ENCODE results near the gene POLR3H. TPM values are rescaled to one million over a fixed set of nuclear protein-coding genes. Genes with fewer than 3 reads are reported as not detected.

Gene POLR3H
- total and polyA plus RNA-seq, 2 donors (not counting 3 experiments of a cell fraction or from before 2014, with no cell fraction given) = 31.2 to 39.4 TPM

GRCh38 chr22:41522813-41523212 is 21.5 kb downstream of the POLR3H start:
- H3K4me3 ChIP-seq (replicated peaks in 1 of 3; ENCODE audit: insufficient read depth in 1 of 3, low read depth in 1 of 3, low read length in 3 of 3) = no peak overlapping the region
- intact Hi-C loops (cut with micrococcal nuclease) = no loop called here
- POLR2A ChIA-PET = no interaction called here
- no peaks in the 10 kb centered on the region for H3K9me3 ChIP-seq (replicated peaks; ENCODE audit: control insufficient read depth, insufficient read depth, low read length)
- H2AFZ ChIP-seq (ENCODE audit: low read depth, low read length) = no peak overlapping the region
- H3K9me1 ChIP-seq (replicated peaks; ENCODE audit: control insufficient read depth, extremely low read depth, insufficient read depth, low read length) = no peaks in the 10 kb centered on the region
- no peak overlapping the region for H3K9ac ChIP-seq (replicated peaks; ENCODE audit: extremely low read depth, insufficient read depth, low read length)
- dilution Hi-C loops (cut with MboI; ENCODE audit: extremely low pct_ligation_motif_present, low sequenced_read_pairs) = no loop called here
- BruUV-seq (replicated peaks) = no TSS peak
- H4K20me1 ChIP-seq (replicated peaks; ENCODE audit: control insufficient read depth, extremely low read depth, insufficient read depth, low read length) = no peaks in the 10 kb centered on the region
- peaks cover 2% of the 10 kb centered on the region for H3K4me1 ChIP-seq (ENCODE audit: control insufficient read depth, extremely low read depth, insufficient read depth, low read length)
- no peaks in the 10 kb centered on the region for H3K27me3 ChIP-seq (ENCODE audit: control insufficient read depth in 2 of 2, insufficient read depth in 2 of 2, low read length in 2 of 2)
- CTCF ChIA-PET = interaction anchor here (1.8 kb wide), 1 partner anchor 119 kb away, joined by 9 read pairs; no protein-coding TSS in a partner anchor
- no peak overlapping the region for H3K4me2 ChIP-seq (ENCODE audit: insufficient read depth, low read length)
- FAIRE-seq (no peak), DNase-seq (ENCODE audit: low read depth, low spot score) (no peak)
- H3K36me3 ChIP-seq (ENCODE audit: control insufficient read depth in 2 of 2, extremely low read depth in 1 of 2, insufficient read depth in 2 of 2, low read length in 2 of 2) = peaks cover 0 to 35% of the 10 kb centered on the region in 2 experiments
- TF ChIP-seq MYC (IDR thresholded peaks at IDR 0.05; ENCODE audit: low read depth, low read length) (no peak), GATA2 (IDR thresholded peaks at IDR 0.05; ENCODE audit: insufficient read depth, insufficient read length, low read depth, low read length) (no peak), JUN (IDR thresholded peaks at IDR 0.05; ENCODE audit: borderline replicate concordance, insufficient read depth, insufficient read length, low read depth) (no peak), CTCF (IDR thresholded peaks at IDR 0.05; ENCODE audit: extremely low read depth in 1 of 2, insufficient read depth in 1 of 2, low read depth in 1 of 2, low read length in 2 of 2) (no peak), EZH2 (IDR thresholded peaks at IDR 0.05; ENCODE audit: borderline replicate concordance, low read depth, low read length, severe bottlenecking) (no peak), POLR2AphosphoS5 (IDR thresholded peaks at IDR 0.05; ENCODE audit: insufficient read depth, low read depth, low read length) (no peak), FOS (IDR thresholded peaks at IDR 0.05; ENCODE audit: borderline replicate concordance, insufficient read depth, low read length) (no peak), MAX (IDR thresholded peaks at IDR 0.05; ENCODE audit: insufficient read depth, insufficient read length) (no peak), POLR2A (IDR thresholded peaks at IDR 0.05; ENCODE audit: low read depth, low read length) (no peak)
- no peak overlapping the region for H3K27ac ChIP-seq (ENCODE audit: insufficient read depth, low read depth, low read length)
- no peaks in the 10 kb centered on the region for H3K79me2 ChIP-seq (ENCODE audit: control insufficient read depth, insufficient read depth, low read length)

Data from endothelial cell of umbilical vein (primary cell).